Neural cell (in vitro differentiated cells): ENCODE results near the gene EIF2B1. TPM values are rescaled to one million over a fixed set of nuclear protein-coding genes. Genes with fewer than 3 reads are reported as not detected.

Experiments
- H2AFZ ChIP-seq: fragments of 200-600, 300-800 bp; sonication (generic), shearing (Covaris generic); 2 replicates; pipeline ENCODE4 v1.6.0; 2014; ENCODE audit warnings: low read depth, mild to moderate bottlenecking, antibody characterized with exemption, low read length, moderate library complexity
- H3F3A ChIP-seq: fragments of 200-600 bp; shearing (Covaris generic); 2 replicates; pipeline ENCODE4 v1.6.1; 2016; ENCODE audit warnings: mild to moderate bottlenecking, moderate library complexity, mixed read lengths, antibody characterized with exemption, low read length; ENCODE audit not compliant: insufficient read depth, poor library complexity, severe bottlenecking
- H3K27ac ChIP-seq: fragments of 200-600, 300-800 bp; sonication (generic), shearing (Covaris generic); 2 replicates; pipeline ENCODE4 v1.5.1; 2014; ENCODE audit warnings: mild to moderate bottlenecking, low read length, moderate library complexity
- H3K27me3 ChIP-seq: fragments of 300-800, 200-600 bp; sonication (generic), shearing (Covaris generic); 2 replicates; pipeline ENCODE4 v1.6.0; 2014; ENCODE audit warnings: mild to moderate bottlenecking, low read depth, low read length, moderate library complexity; ENCODE audit not compliant: insufficient read depth
- H3K36me3 ChIP-seq: fragments of 300-800, 200-600 bp; sonication (generic), shearing (Covaris generic); 2 replicates; pipeline ENCODE4 v1.5.1; 2014; ENCODE audit warnings: mild to moderate bottlenecking, antibody characterized with exemption, low read length, moderate library complexity; ENCODE audit not compliant: insufficient read depth
- H3K4me2 ChIP-seq: fragments of 300-800, 200-600 bp; sonication (generic), shearing (Covaris generic); 2 replicates; pipeline ENCODE4 v1.6.0; 2014; ENCODE audit warnings: mild to moderate bottlenecking, low read length
- H3K4me3 ChIP-seq: fragments of 300-800, 200-600 bp; sonication (generic), shearing (Covaris generic); 2 replicates; pipeline ENCODE4 v1.5.1; 2014; ENCODE audit warnings: mild to moderate bottlenecking, low read length, moderate library complexity
- H3K79me2 ChIP-seq: fragments of 200-600 bp; shearing (Covaris generic); replicated peaks from 2 replicates; pipeline ENCODE4 v1.6.0; 2014; ENCODE audit warnings: mild to moderate bottlenecking, low read length, moderate library complexity; ENCODE audit not compliant: insufficient read depth
- H3K9ac ChIP-seq: fragments of 300-800, 200-600 bp; sonication (generic), shearing (Covaris generic); 2 replicates; pipeline ENCODE4 v1.6.1; 2016; ENCODE audit warnings: mild to moderate bottlenecking, low read length, mixed read lengths
- H3K9me2 ChIP-seq: fragments of 200-600 bp; shearing (Covaris generic); 2 replicates; pipeline ENCODE4 v1.6.1; 2016; ENCODE audit warnings: mild to moderate bottlenecking, low read length, mixed read lengths; ENCODE audit not compliant: insufficient read depth
- H3K9me3 ChIP-seq: fragments of 200-600, 300-800 bp; sonication (generic), shearing (Covaris generic); 2 replicates; pipeline ENCODE4 v1.6.1; 2016; ENCODE audit warnings: mild to moderate bottlenecking, mixed run types, low read length, moderate library complexity, mixed read lengths
- H4K20me1 ChIP-seq: fragments of 200-600 bp; shearing (Covaris generic); 2 replicates; pipeline ENCODE4 v1.6.1; 2016; ENCODE audit warnings: mild to moderate bottlenecking, mixed run types; ENCODE audit not compliant: insufficient read depth
- EP300 ChIP-seq: fragments of 450-650 bp; conservative IDR thresholded peaks from 2 replicates; pipeline ENCODE4 v1.6.1; 2014; ENCODE audit warnings: antibody characterized with exemption, mild to moderate bottlenecking, moderate library complexity; ENCODE audit not compliant: poor library complexity, severe bottlenecking
- EZH2 ChIP-seq: fragments of 200-600, 300-800 bp; shearing (Covaris generic), sonication (generic); IDR thresholded peaks from 2 replicates; pipeline ENCODE4 v1.6.1; 2014; ENCODE audit warnings: antibody characterized with exemption, low read length, borderline replicate concordance, mild to moderate bottlenecking; ENCODE audit not compliant: insufficient read depth, poor library complexity, severe bottlenecking
- MXI1 ChIP-seq: fragments of 450-650 bp; conservative IDR thresholded peaks from 2 replicates; pipeline ENCODE4 v1.6.1; 2014; ENCODE audit warnings: antibody characterized with exemption, mild to moderate bottlenecking; ENCODE audit not compliant: poor library complexity, severe bottlenecking
- POLR2AphosphoS5 ChIP-seq: IDR thresholded peaks from 2 replicates; pipeline ENCODE4 v1.6.1; 2012
- RAD21 ChIP-seq: fragments of 450-650 bp; conservative IDR thresholded peaks from 2 replicates; pipeline ENCODE4 v1.6.1; 2014; ENCODE audit warnings: antibody characterized with exemption, mild to moderate bottlenecking, moderate library complexity
- SMC3 ChIP-seq: fragments of 450-650 bp; conservative IDR thresholded peaks from 2 replicates; pipeline ENCODE4 v1.6.1; 2014; ENCODE audit warnings: antibody characterized with exemption, mild to moderate bottlenecking, moderate library complexity; ENCODE audit not compliant: poor library complexity
- TAF1 ChIP-seq: IDR thresholded peaks from 2 replicates; pipeline ENCODE4 v1.6.1; 2012; ENCODE audit warnings: low read depth
- polyA plus RNA-seq: library from polyadenylated mRNA; depleted of rRNA; stranded (reverse); fragments of >200 nt; gene quantifications from 2 replicates; pipeline ENCODE4 v1.2.3, GENCODE V29; 2014
- TF ChIP-seq, protein P1 (sequence below): fragments of 450-650 bp; IDR thresholded peaks from 2 replicates; pipeline ENCODE4 v1.5.1; 2014; ENCODE audit warnings: antibody characterized with exemption, mild to moderate bottlenecking, moderate library complexity; ENCODE audit not compliant: poor library complexity, severe bottlenecking
- TF ChIP-seq, protein P2 (sequence below): IDR thresholded peaks from 2 replicates; pipeline ENCODE4 v1.6.1; 2012; ENCODE audit warnings: borderline replicate concordance

EIF2B1 gene
- polyA plus RNA-seq, 1 donor from 2014 or later = 59.9 TPM

DNA sequence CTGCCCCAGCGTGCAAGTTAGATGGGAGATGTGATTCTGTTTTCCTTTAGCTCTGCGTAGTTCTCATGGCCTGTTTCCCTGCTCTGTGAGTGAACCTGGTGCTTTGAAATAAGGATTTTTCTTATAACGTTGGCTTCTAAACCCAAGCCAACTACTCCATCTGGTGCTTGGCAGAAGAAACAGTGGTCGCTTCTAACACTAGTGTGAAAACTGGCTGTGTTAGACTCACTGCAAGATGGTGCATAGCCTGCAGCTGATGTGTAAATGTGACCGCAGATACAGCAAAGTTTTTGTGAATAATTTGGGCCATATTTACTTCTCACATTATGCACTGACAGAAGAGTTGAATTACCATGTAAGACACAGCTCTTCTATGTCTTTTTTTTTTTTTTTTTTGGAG is 12.4 kb upstream of the EIF2B1 start:
- Histone ChIP-seq H3K9me3 (no peaks in the 10 kb centered on the region), H3K27me3 (no peaks in the 10 kb centered on the region), H3K9me2 (no peaks in the 10 kb centered on the region), H3K27ac (no peak overlapping the region), H2AFZ (no peak overlapping the region), H3K79me2 (no peaks in the 10 kb centered on the region), H3K4me2 (no peak overlapping the region), H3K36me3 (peaks cover 8% of the 10 kb centered on the region), H3F3A (no peaks in the 10 kb centered on the region), H3K4me3 (no peak overlapping the region), H4K20me1 (no peaks in the 10 kb centered on the region), H3K9ac (no peak overlapping the region)
- no peak for TF ChIP-seq EZH2
- TF ChIP-seq, protein P1, sequence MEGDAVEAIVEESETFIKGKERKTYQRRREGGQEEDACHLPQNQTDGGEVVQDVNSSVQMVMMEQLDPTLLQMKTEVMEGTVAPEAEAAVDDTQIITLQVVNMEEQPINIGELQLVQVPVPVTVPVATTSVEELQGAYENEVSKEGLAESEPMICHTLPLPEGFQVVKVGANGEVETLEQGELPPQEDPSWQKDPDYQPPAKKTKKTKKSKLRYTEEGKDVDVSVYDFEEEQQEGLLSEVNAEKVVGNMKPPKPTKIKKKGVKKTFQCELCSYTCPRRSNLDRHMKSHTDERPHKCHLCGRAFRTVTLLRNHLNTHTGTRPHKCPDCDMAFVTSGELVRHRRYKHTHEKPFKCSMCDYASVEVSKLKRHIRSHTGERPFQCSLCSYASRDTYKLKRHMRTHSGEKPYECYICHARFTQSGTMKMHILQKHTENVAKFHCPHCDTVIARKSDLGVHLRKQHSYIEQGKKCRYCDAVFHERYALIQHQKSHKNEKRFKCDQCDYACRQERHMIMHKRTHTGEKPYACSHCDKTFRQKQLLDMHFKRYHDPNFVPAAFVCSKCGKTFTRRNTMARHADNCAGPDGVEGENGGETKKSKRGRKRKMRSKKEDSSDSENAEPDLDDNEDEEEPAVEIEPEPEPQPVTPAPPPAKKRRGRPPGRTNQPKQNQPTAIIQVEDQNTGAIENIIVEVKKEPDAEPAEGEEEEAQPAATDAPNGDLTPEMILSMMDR = no peak
- no peak for TF ChIP-seq SMC3
- TF ChIP-seq RAD21 = no peak
- TF ChIP-seq, protein P2, sequence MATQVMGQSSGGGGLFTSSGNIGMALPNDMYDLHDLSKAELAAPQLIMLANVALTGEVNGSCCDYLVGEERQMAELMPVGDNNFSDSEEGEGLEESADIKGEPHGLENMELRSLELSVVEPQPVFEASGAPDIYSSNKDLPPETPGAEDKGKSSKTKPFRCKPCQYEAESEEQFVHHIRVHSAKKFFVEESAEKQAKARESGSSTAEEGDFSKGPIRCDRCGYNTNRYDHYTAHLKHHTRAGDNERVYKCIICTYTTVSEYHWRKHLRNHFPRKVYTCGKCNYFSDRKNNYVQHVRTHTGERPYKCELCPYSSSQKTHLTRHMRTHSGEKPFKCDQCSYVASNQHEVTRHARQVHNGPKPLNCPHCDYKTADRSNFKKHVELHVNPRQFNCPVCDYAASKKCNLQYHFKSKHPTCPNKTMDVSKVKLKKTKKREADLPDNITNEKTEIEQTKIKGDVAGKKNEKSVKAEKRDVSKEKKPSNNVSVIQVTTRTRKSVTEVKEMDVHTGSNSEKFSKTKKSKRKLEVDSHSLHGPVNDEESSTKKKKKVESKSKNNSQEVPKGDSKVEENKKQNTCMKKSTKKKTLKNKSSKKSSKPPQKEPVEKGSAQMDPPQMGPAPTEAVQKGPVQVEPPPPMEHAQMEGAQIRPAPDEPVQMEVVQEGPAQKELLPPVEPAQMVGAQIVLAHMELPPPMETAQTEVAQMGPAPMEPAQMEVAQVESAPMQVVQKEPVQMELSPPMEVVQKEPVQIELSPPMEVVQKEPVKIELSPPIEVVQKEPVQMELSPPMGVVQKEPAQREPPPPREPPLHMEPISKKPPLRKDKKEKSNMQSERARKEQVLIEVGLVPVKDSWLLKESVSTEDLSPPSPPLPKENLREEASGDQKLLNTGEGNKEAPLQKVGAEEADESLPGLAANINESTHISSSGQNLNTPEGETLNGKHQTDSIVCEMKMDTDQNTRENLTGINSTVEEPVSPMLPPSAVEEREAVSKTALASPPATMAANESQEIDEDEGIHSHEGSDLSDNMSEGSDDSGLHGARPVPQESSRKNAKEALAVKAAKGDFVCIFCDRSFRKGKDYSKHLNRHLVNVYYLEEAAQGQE = no peak
- no peak for TF ChIP-seq EP300
- TF ChIP-seq MXI1 = no peak
- no peak for TF ChIP-seq TAF1
- no peak for TF ChIP-seq POLR2AphosphoS5

DNA sequence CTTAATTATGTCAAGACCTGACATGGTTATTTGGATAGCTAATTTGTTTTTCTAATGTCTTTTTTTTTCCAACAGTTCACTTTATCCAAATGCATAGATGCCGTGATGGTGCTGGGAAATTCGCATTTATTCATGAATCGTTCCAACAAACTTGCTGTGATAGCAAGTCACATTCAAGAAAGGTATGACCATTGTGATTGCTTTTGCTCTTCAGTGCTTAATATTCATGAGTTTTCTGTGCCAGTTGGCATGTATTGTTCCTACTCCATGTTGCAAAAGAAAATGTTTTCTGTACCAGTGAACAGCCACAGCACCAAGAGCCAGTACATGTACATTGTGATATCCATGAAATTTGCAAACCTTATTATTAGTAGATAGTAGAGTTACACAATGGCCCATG is 11.9 kb upstream of the EIF2B1 start:
- Histone ChIP-seq H3K27me3 (no peaks in the 10 kb centered on the region), H3K9me2 (no peaks in the 10 kb centered on the region), H3K4me3 (no peak overlapping the region), H3K9me3 (no peaks in the 10 kb centered on the region), H4K20me1 (no peaks in the 10 kb centered on the region), H3K9ac (no peak overlapping the region), H3F3A (no peaks in the 10 kb centered on the region), H3K79me2 (no peaks in the 10 kb centered on the region), H3K27ac (no peak overlapping the region), H3K4me2 (no peak overlapping the region), H3K36me3 (peaks cover 8% of the 10 kb centered on the region), H2AFZ (no peak overlapping the region)
- no peak for TF ChIP-seq EP300
- TF ChIP-seq, protein P2 = no peak
- TF ChIP-seq EZH2 = no peak
- no peak for TF ChIP-seq POLR2AphosphoS5
- TF ChIP-seq RAD21 = no peak
- no peak for TF ChIP-seq SMC3
- no peak for TF ChIP-seq MXI1
- TF ChIP-seq, protein P1 = no peak
- no peak for TF ChIP-seq TAF1
